ENCODE data around the gene CLN5.

CLN5 gene

GRCh38 chr13:77022341-77022740 is 30.5 kb downstream of the CLN5 start:
- no peak for DNase-seq

- peak; percentile 87 to 92 (median 90) for DNase-seq
Observed at GRCh38 chr13:77026255-77026860, 34.5 kb downstream of the CLN5 start.

GRCh38 chr13:77026861-77027621 is 35.2 kb downstream of the CLN5 start, which contains the start of gene FBXL3:
FBXL3 (minus strand) TSS chr13:77027159; CDS start chr13:77021860, 5,299 bp downstream.
- peak; percentile 89 to 94 (median 93) for DNase-seq

- peak in 2 of 3 experiments; percentile 21 to 55 for DNase-seq
Observed at GRCh38 chr13:77028202-77028601, 36.3 kb downstream of the CLN5 start.

GRCh38 chr13:77029436-77029835 is 37.6 kb downstream of the CLN5 start:
- no peak for DNase-seq

- no peak for DNase-seq
Observed at GRCh38 chr13:77031656-77032243, 39.9 kb downstream of the CLN5 start.

GRCh38 chr13:77033717-77034302 is 41.9 kb downstream of the CLN5 start:
- DNase-seq = no peak

GRCh38 chr13:77034881-77035280 is 43.0 kb downstream of the CLN5 start:
- no peak for DNase-seq

- no peak for DNase-seq
Observed at GRCh38 chr13:77036279-77036678, 44.4 kb downstream of the CLN5 start.

GRCh38 chr13:77038907-77039480 is 47.1 kb downstream of the CLN5 start:
- no peak for DNase-seq

- DNase-seq = peak; percentile 17 to 76 (median 32)
Observed at GRCh38 chr13:77040076-77040475, 48.2 kb downstream of the CLN5 start.

- DNase-seq = no peak
Observed at GRCh38 chr13:77040835-77041234, 49.0 kb downstream of the CLN5 start.

- peak in 1 of 3 experiments; percentile 35 for DNase-seq
Observed at GRCh38 chr13:77042566-77043177, 50.8 kb downstream of the CLN5 start.

- DNase-seq = no peak
Observed at GRCh38 chr13:77047649-77048343, 55.9 kb downstream of the CLN5 start.

- DNase-seq = no peak
Observed at GRCh38 chr13:77048681-77049080, 56.8 kb downstream of the CLN5 start.

GRCh38 chr13:77053192-77053591 is 61.3 kb downstream of the CLN5 start:
- DNase-seq = no peak
